Stomach (tissue), 9 donors: ENCODE results near the gene TMEM62. TPM values are rescaled to one million over a fixed set of nuclear protein-coding genes. Genes with fewer than 3 reads are reported as not detected.

Source experiments
- DNase-seq, 2 donors: peaks; one replicate each; pipeline versions ENCODE4 v3.0.0 to v3.0.0-alpha.2; 2013 to 2019
- H3K27ac ChIP-seq, 5 donors: fragments of 200-600 bp in 4 of 5; sonication (generic) in 4 of 5; one replicate each; pipeline ENCODE4 v1.5.1; 2013 to 2019; ENCODE audit warnings: mild to moderate bottlenecking in 1 of 5, moderate library complexity in 1 of 5
- H3K27me3 ChIP-seq, 3 donors: fragments of 200-600 bp; sonication (generic); one replicate each; pipeline ENCODE4 v1.5.1; 2017 to 2019; ENCODE audit warnings: mixed run types in 1 of 3
- H3K36me3 ChIP-seq, 4 donors: fragments of 200-600 bp; sonication (generic); 1 replicate in 3 of 4; 2 replicates in 1 of 4; pipeline ENCODE4 v1.5.1; 2016 to 2019
- H3K4me1 ChIP-seq, 4 donors: fragments of 200-600 bp; sonication (generic); one replicate each; pipeline ENCODE4 v1.5.1; 2016 to 2019
- H3K4me3 ChIP-seq, 4 donors: fragments of 200-600 bp; sonication (generic) in 3 of 4; one replicate each; pipeline ENCODE4 v1.5.1; 2016 to 2019; ENCODE audit warnings: mild to moderate bottlenecking in 1 of 4
- H3K9me3 ChIP-seq, 4 donors: fragments of 200-600 bp; sonication (generic); one replicate each; pipeline ENCODE4 v1.5.1; 2016 to 2019
- EP300 ChIP-seq: sonication (generic); formaldehyde crosslinking; IDR thresholded peaks from one replicate; pipeline ENCODE4 v1.6.1; 2017; ENCODE audit warnings: antibody characterized with exemption
- POLR2A ChIP-seq, 4 donors: fragments of 450-650 bp; IDR thresholded peaks; one replicate each; pipeline ENCODE4 v1.6.1; 2016; ENCODE audit warnings: antibody characterized with exemption in 4 of 4, control low read depth in 2 of 4, mild to moderate bottlenecking in 1 of 4, moderate library complexity in 1 of 4
- POLR2AphosphoS5 ChIP-seq, 3 donors: sonication (generic); formaldehyde crosslinking; IDR thresholded peaks; one replicate each; pipeline ENCODE4 v1.6.1; 2016; ENCODE audit warnings: antibody characterized with exemption in 3 of 3
- WGBS, 5 donors: extraction: QIAGEN DNeasy Blood & Tissue Kit in 3 of 5; methylation state at CpG; one replicate each; pipeline versions ENCODE4 v1.1.5 to v1.1.7; 2013 to 2018; 5-methylcytosine and 5-hydroxymethylcytosine counted together
- intact Hi-C: fragments of 100-400 bp; cut with DNase I; formaldehyde crosslinking; loops from one replicate; pipeline ENCODE4 v1.15.1; 2023; ENCODE audit warnings: low total_unique reads
- polyA plus RNA-seq, 3 donors: library from polyadenylated mRNA; stranded (reverse); fragments of 200-250 nt; gene quantifications; one replicate each; pipeline ENCODE4 v1.2.3, GENCODE V29; 2013
- total RNA-seq, 5 donors: library from RNA; depleted of rRNA; stranded (reverse); fragments of >200 nt; gene quantifications; one replicate each; pipeline versions ENCODE4 v1.1.0 to v1.2.3, GENCODE V29; 2014 to 2016
- TF ChIP-seq, protein P1 (sequence below), 7 experiments: fragments of 450-650 bp in 4 of 7; fragments of 200-600 bp in 3 of 7; sonication (generic) in 3 of 7; IDR thresholded peaks; one replicate each; pipeline ENCODE4 v1.5.1; 2016 to 2019; ENCODE audit warnings: antibody characterized with exemption in 7 of 7, control low read depth in 2 of 7, mild to moderate bottlenecking in 1 of 7
- donor health status: healthy with polysubstance abuse.
- donor health status: Bipolar disorder and iron deficiency.
- donor health status: healthy.

TMEM62 gene
- total and polyA plus RNA-seq, 8 donors, result 5.5 to 92.0 (median 33.7) TPM

DNA sequence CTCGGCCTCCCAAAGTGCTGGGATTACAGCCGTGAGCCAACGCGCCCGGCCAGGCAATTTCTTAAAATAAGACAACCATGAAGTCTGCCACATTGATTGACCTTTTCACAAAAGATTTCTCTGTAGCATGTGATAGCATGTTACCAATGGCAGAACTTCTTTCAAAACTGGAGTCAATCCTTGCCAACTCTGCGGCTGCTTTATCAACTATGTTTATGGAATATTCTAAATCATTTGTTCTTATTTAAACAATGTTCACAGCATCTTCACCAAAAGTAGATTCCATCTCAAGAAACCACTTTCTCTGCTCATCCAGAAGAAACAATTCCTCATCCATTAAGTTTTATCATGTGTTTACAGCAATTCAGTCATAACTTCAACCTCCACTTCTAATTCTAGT is 37.0 kb upstream of the TMEM62 start:
- Histone ChIP-seq H3K9me3 (no peaks in the 10 kb centered on the region), H3K27ac (peak overlapping the region in 1 of 5 donors; percentile 21), H3K36me3 (peaks cover 0 to 30% (median 23%) of the 10 kb centered on the region in 4 donors), H3K4me1 (peaks cover 8 to 49% (median 29%) of the 10 kb centered on the region in 4 donors), H3K27me3 (no peaks in the 10 kb centered on the region), H3K4me3 (no peak overlapping the region)
- intact Hi-C loops, result no loop called here
- no peak for DNase-seq
- TF ChIP-seq, protein P1, sequence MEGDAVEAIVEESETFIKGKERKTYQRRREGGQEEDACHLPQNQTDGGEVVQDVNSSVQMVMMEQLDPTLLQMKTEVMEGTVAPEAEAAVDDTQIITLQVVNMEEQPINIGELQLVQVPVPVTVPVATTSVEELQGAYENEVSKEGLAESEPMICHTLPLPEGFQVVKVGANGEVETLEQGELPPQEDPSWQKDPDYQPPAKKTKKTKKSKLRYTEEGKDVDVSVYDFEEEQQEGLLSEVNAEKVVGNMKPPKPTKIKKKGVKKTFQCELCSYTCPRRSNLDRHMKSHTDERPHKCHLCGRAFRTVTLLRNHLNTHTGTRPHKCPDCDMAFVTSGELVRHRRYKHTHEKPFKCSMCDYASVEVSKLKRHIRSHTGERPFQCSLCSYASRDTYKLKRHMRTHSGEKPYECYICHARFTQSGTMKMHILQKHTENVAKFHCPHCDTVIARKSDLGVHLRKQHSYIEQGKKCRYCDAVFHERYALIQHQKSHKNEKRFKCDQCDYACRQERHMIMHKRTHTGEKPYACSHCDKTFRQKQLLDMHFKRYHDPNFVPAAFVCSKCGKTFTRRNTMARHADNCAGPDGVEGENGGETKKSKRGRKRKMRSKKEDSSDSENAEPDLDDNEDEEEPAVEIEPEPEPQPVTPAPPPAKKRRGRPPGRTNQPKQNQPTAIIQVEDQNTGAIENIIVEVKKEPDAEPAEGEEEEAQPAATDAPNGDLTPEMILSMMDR (IDR thresholded peaks at IDR 0.05), result no peak
- no peak for TF ChIP-seq EP300
- TF ChIP-seq POLR2A (IDR thresholded peaks at IDR 0.05), result no peak
- TF ChIP-seq POLR2AphosphoS5 (IDR thresholded peaks at IDR 0.05), result no peak
- 85 to 95% (median 88%) methylated on average over 6 of the region's 6 CpGs for WGBS, 5 donors

DNA sequence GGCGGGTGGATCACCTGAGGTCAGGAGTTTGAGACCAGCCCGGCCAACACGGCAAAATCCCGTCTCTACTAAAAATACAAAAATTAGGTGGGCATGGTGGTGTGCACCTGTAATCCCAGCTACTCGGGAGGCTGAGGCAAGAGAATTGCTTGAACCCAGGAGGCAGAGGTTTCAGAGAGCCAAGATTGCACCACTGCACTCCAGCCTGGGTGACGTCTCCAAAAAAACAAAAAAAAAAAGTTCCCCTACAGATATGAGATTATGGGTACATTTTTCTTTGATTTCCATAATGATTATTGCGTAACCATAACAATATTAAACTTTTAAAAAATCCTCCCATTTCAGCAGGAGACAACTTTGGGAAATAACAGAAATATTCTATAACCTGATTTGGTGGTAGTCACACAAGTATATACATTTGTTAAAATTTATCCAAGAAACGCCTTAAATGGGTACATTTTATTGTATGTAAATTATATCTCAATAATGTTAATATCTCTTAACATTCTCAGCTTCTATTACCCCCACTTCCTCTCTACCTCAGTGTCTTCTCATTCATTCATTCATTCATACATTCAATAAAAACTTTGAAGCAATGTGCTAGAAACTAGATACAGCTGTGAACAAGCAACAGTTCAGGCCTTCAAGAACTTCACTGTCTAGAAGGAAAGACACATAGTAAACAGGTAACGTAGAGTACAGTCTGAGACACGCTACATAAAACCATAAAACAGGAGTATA is 34.1 kb upstream of the TMEM62 start:
- intact Hi-C loops, result no loop called here
- DNase-seq, result no peak
- Histone ChIP-seq H3K4me1 (peaks cover 11 to 54% (median 31%) of the 10 kb centered on the region in 4 donors), H3K27me3 (no peaks in the 10 kb centered on the region), H3K4me3 (no peak overlapping the region), H3K36me3 (peaks cover 0 to 32% (median 26%) of the 10 kb centered on the region in 4 donors), H3K27ac (no peak overlapping the region), H3K9me3 (no peaks in the 10 kb centered on the region)
- no peak for TF ChIP-seq EP300
- TF ChIP-seq, protein P1 (IDR thresholded peaks at IDR 0.05), result no peak
- no peak for TF ChIP-seq POLR2AphosphoS5 (IDR thresholded peaks at IDR 0.05)
- TF ChIP-seq POLR2A (IDR thresholded peaks at IDR 0.05), result no peak
- WGBS, 5 donors, result 95 to 98% (median 97%) methylated on average over 10 of the region's 10 CpGs

DNA sequence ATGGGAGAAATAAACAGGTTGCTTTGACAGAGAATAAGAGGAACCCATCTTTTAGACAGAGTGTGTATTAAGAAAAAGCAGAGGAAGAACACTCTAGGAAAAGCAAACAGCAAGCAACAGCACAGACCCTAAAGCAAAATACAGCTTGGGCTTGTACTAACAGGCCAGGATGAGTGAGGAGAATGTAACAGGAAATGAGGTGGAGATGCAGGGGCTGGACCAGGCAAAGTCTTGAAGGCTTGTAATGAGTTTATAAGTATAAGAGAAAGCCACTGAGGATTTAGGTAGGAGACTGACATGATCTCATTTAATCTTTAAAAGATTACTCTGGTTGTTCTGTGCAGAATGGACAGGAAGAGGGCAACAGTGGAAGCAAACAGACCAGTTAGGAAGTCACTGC is 32.4 kb upstream of the TMEM62 start:
- intact Hi-C loops, result no loop called here

DNA sequence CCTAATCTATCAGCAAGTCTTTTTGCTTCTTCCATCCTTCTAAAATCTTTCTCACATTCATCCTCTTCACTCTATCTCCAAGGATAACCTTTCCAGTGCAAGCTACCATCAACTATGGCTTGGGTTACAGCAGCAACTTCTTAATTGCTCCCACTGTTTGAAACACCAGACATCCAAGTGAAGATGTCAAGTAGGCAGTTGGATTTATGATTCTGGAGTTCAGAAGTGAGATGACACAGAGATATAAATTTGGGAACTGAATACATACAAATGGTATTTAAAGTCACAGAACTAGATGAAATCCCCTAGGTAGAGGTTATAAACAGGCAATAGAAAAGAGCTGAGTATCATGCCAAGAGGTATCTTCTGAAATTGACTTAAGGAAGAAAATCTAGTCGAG is 31.2 kb upstream of the TMEM62 start:
- Histone ChIP-seq H3K27ac (no peak overlapping the region), H3K27me3 (no peaks in the 10 kb centered on the region), H3K36me3 (peaks cover 0 to 29% (median 26%) of the 10 kb centered on the region in 4 donors), H3K9me3 (no peaks in the 10 kb centered on the region), H3K4me3 (no peak overlapping the region), H3K4me1 (peaks cover 18 to 46% (median 32%) of the 10 kb centered on the region in 4 donors)
- intact Hi-C loops, result no loop called here
- TF ChIP-seq POLR2AphosphoS5 (IDR thresholded peaks at IDR 0.05) (no peak), POLR2A (IDR thresholded peaks at IDR 0.05) (no peak), EP300 (no peak)
- TF ChIP-seq, protein P1 (IDR thresholded peaks at IDR 0.05), result no peak
- WGBS, 5 donors, result 88 to 100% (median 93%) methylated on average over 1 of the region's 1 CpG
- DNase-seq, result no peak

More for the DNA sequence above, 32.4 kb upstream of the TMEM62 start:
- Histone ChIP-seq H3K9me3 (no peaks in the 10 kb centered on the region), H3K27me3 (no peaks in the 10 kb centered on the region), H3K36me3 (peaks cover 0 to 32% (median 26%) of the 10 kb centered on the region in 4 donors), H3K27ac (no peak overlapping the region), H3K4me3 (no peak overlapping the region), H3K4me1 (peaks cover 14 to 47% (median 31%) of the 10 kb centered on the region in 4 donors)
- TF ChIP-seq, protein P1 (IDR thresholded peaks at IDR 0.05), result no peak
- TF ChIP-seq EP300 (no peak), POLR2A (IDR thresholded peaks at IDR 0.05) (no peak), POLR2AphosphoS5 (IDR thresholded peaks at IDR 0.05) (no peak)
- no peak for DNase-seq
